ENCODE data around the gene PFKFB1.
"Not testable (repeated sequence)": the region's sequence is repeated elsewhere in the genome, so short reads cannot be mapped to it uniquely, and the experiment has no call there.

Gene PFKFB1

DNA sequence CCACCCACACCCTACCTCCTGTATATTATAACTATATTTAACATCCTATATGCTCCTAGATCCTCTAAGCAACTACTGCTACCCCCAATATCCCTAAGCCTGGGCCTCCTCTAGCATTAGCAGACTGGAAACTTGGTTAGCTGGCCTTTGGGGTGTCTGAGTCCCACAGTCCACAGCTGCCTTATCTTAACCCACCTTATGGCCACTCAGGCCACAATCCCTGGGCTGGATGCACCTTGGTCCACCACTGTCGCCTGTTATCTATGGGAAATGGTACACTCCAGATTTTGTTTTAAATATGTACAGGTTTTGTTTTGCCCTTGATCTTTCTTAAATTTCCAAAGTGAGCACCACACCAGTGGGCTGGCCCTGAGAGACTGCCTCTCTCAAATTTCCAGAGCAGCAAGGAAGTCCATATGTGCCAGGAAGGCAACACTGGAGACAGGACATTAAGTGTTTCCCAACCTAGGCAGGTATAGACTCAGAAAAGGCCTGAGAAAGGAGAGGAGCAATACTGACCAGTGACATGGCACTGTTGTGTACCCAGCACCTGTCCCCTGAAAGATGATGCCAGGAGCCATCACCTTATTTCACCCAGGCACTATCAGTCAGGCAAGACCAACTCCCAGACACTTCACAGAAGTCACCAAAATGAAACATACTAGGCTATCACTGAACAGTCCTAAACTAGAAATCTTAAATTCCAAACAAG, 921 bp downstream of the PFKFB1 start:
- DNase-seq = no peak

DNA sequence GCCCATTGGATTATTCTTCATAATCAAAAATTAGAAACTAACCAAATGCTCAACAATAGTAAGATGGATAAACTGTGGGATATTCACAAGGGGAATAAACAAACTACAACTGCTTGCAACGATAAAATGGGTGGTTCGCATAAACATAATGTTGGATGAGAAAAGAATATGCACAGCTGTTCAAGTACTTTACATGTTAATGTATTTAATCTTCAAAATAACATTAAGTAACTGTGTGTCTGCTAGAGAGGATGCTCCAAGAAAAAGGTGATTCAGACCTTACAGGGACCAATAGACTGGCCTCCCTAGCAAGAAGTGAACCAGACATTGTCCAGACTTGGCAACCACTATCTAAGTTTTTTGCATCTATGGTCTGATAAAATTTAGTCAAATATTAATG, 2.3 kb downstream of the PFKFB1 start:
- no peak for DNase-seq

DNA sequence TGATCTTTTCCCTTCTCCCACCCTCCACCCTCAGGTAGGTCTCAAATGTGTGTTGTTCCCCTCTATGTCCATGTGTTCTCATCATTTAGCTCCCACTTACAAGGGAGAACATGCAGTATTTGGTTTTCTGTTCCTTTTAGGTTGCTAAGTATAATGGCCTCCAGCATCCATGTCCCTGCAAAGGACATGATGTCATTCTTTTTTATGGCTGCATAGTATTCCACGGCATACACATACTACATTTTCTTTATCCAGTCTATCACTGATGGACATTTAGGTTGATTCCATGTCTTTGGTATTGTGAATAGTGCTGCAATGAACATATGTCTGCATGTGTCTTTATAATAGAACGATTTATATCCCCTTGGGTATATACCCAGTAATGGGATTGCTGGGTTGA, 10.7 kb downstream of the PFKFB1 start:
- DNase-seq = not testable (repeated sequence)

DNA sequence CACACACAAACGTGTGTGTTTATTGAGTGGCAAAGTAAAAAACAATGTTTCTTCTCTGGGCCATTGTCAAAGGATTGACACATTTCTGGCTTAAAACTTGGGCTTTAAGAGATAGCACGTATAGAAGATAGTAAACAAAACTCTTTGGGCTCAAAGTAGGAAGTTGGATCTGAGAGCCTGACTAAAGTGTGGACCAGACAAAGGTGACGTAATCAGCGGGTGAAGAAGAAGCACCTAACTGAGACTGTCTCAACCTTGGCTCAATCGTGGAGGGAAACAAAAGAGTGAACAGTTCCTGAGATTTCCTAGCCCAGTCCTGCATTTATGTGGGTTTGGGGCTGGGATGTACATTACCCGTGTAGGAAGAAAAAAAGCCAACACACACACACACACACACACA, 13.7 kb downstream of the PFKFB1 start:
- no peak for DNase-seq

DNA sequence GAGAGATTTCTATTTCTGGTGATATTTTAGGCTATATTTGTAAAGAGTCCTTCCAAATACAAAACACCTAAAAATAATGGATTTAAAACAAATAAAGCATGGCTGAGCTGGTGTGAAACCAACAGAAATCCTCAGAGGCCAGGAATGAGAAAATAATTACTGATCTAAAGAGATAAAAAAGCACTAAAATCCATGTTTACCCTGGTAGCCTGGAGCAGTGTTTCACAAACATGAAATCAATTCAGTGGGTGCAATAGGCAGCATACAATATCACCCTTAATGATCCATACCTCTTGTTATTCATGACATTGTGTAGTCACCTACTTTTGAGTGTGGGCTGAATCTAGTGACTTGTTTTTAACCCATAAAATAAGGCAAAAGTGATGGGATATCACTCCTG, 14.6 kb downstream of the PFKFB1 start:
- DNase-seq = no peak

DNA sequence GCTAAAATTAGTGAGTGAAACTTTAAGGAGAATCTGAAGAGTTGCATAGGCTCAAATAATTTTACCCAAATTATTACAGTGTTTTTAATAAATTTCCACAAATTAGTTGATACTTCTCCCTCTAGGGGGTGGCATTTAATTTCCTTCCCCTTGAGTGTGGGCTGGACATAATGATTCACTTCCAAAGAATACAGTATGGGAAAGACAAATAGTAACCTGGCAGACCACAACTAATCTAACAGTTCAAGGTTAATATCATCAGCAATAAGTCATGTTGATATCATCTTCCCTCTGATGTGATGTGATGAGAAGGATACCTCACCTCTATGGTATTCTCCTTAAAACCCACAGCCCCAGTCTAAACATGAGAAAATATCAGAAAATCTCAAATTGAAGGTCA, 15.5 kb downstream of the PFKFB1 start:
- DNase-seq = no peak

DNA sequence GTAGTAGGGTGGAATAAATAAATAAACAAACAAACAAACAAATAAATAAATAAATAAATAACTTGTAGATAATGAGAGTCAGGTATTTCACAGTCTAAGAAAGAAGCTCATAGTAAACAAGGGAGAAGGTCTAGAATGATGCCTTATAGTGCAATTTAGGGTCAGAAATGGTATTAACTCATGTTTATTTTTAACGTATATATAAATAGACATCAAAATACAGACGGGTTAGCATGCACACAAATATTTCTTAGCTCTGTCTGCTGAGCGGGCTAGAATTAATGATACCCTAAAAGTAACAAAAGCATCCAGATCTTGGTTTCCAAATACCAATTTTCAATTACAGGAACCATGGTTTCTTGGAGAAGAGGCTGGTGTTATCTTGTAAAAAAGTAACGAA, 16.6 kb downstream of the PFKFB1 start:
- DNase-seq = no peak

DNA sequence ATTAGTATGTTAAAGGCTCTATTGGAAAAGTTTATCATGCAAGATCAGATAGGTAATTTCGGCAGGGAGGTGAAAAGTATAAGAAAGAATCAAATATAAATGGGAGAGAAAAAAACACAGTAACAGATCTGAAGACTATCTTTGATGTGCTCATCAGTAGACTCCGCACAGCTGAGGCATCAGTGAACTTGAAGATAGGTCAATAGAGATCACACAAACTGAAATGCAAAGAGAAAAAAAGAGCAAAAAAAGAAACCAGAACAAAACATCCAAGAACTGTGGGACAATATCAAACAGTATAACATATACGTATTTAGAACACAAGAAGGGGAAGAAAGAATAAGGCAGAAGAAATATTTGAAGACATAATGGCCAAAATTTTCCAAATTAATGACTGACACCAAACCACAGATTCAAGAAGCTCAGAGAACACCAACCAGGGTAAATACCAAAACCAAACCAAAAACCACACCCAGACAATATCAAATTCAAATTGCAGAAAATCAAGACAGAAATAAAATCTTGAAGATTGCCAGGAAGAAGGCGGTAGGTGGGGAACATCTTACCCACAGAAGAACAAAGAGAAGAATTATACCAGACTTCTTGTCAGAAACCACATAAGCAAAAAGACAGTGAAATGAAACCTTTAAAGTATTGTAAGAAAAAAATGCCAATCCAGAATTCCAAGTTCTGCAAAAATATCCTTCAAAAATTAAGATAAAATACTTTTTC, 29.1 kb downstream of the PFKFB1 start:
- no peak for DNase-seq

DNA sequence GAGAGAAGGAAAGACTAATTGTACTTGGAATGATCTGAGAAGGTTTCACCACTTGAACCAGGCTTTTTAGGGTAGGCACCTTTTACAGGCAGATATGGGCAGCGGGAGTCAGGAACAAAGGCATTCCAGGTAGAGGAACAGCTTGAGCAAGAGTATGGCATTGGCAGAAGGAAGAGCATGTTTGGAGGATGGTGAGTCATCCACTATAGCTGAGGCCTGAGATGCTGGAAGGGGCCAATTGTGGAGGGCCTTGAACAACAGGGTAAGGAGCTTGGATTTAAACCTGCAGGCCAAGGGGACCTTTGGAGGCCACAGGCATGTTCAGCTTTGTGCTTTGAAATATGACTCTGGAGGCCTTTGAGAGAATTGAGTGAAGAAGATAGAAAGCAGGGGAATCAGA, 32.2 kb downstream of the PFKFB1 start:
- DNase-seq = no peak

DNA sequence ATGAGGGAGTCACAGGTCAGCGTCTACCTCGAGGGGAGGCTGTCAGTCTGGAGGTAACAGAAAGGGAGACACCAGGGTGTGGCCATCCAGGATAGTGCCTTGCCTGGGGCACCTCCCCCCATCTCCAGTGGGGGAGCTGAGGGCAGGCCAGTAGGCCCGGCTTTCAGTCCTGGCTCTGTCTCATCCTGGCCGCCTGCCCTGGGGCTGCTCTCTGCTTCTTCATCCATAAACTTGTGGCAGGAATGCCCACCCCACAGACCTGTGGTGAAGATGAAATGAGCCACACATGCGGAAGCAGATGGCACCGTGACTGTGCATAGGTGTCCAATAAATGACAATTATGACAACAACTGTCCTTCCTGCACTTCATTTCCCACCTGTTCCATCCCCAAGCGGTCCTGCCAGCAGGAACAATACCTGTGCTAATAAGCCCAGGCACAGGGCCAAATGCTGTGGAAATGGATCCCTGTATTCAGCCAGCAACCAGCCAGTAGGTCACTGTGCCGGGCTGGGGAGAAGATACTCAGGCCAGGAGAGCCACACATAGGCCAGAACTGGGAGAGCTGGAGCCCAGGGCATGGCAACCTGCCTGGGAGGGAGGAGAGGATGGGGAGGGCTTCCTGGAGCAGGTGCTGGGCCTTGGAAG, 43.1 kb downstream of the PFKFB1 start:
- no peak for DNase-seq

DNA sequence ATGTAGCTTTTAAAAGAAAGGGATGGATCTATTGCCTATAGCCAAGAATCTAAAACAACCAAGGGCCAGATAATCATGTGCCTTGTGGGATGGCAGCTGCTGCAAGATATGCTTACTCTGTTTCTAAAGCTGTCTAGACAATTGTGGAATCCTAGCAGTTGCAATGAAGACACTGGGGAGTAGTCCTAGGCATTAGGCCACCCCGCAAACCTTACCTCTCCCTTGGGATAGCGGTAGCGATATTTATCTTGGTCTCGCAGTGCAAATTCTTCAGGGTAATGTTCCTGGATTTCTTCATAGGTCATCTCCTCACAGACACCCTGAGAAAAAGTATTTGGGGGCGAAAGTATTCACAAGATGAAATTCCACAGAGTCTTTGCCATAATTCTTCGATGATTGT, 48.8 kb downstream of the PFKFB1 start:
- no peak for DNase-seq

DNA sequence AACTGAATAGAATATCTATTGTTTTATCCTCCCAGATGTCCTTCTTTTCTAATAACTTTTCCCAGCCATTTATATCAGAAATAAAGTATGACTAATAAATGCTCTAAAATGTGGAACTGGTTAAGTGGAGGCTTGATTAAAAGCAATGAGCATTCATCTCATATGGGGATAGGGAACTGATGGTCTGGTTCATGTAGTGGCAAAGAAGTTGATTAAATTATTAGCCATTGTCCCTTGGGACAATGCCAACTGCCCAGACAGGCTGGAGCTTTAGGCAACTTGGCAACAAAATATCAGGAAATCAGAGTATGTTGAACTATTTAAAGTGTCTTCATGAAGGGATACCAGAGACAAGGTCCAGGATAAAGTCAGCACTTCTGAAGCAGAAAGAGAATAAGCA, 49.2 kb downstream of the PFKFB1 start:
- no peak for DNase-seq

DNA sequence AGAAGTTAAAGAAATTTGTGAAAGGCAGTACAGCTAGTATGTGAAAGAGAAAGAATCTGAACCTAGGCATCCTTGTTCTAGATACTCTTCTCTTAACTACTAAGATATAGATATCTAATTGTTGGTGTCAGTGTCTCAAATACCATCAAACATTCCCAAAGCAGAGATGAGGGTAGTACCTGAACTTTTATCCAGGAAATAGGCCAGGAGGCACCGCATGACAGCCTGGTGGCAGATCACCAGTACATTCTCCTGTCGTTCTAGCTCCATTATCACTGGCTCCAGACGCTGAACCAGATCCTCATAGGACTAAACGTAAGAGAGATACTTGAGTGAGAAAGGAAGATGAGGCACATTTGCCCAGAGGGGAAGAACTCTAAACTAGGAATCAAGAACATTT, 56.6 kb downstream of the PFKFB1 start:
- DNase-seq = no peak

DNA sequence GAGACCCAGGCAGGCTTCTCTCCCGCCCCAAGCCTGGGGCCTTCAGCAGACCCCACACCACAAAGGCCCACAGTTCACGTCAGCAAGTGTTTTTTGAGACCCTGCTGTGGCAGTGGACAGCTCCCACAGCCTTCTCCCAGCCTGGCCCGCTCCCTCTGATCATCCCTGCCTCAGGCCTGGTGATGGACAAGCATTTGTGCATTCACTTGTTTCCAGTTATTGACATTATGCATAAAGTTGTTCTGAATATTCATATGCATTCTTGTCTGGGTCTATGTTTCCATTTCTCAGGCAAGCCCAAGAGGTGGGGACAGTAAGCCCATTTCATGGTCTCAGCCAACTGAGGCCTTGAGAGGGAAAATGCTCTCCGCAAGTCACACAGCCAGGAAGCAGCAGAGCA, 58.7 kb downstream of the PFKFB1 start:
- no peak for DNase-seq

DNA sequence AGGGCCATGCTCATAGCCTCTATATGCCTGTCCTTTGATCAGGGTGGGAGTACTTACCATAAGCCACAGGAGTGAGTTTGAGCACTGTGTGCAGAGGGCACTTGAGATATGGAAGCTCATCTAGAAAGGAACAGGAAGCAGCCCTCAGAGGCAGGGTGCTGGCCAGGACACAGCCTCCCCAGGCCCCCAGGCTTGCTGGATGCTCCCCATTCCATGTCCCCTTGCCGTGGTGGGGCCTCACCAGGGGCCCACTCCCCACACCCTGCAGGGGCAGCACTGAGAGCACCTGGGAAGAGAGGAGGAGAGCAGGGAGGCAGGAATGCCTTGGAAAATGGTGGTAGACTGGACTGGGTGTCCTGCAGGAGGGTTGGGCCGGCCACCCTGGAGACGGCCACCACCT, 59.1 kb downstream of the PFKFB1 start:
- no peak for DNase-seq

DNA sequence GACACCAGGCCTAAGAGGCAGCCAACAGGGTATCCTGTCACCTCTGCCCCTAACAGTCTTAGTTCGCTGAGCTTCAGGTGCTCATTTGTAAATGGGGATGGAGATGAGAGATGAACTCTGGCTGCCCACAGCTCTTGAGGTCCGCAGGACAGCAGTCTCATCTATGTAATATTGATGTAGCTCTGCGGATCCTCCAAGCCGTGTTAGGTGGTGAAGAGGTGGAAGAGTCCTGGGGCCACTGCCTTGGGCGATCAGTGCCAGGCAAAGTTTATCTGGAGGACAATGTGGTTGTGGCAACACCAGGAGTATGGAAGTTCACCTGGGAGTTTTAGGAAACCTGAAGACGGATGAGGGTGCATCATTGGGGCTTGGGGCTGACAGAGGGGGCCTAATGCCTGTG, 59.9 kb downstream of the PFKFB1 start:
- DNase-seq = no peak

DNA sequence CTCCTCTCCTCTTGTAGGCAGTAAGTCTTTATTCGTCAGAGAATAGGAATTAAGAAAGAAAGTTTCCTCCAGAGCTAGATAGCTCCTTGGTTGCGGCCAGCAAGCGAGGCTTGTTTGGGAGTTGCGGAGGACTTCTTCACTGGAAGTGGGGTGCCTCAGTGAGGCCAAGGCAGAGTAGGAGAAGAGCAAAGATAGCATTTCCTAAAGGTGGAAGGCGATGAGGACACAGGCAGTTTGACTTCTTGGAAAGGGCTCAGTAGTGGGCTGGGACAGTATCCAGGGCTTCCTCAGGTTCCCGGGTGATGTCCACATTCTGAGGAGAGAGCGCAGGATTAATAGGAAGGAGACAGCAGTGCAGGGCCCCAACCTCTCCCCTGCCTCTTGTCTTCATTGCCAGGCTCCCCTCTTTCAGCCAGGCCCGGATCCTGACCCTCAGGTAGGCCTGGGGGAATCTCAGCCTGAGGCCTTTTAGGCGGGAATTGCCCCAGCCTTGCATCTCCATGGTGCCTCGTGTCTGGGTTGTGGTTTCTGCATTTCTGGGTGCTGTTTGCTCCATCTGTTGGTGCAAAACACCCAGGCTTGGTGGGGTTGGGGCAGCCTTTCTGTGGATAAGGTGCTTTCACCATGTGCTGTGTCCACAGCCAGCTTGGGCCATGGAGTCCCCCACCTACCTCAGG, 60.7 kb downstream of the PFKFB1 start:
- DNase-seq = no peak

DNA sequence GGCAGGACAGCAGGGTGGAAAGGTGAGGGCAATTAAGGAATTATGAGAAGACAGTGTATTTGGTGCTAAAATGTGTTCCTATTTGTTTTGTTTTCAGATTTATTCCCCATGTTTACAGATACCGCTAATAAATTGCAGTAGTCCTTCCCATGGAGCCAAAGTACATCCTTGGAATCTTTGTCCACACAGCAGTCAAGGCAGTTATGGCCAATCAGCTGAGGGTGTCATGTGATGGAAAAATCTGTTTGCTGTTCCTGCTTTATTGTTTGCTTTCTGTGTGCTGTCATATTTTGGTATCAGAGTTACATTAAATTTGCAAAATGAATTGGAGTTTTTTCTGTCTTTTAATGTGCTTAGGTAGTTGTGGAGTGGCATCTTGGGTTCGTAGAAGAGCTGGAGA, 62.9 kb downstream of the PFKFB1 start:
- DNase-seq = no peak

DNA sequence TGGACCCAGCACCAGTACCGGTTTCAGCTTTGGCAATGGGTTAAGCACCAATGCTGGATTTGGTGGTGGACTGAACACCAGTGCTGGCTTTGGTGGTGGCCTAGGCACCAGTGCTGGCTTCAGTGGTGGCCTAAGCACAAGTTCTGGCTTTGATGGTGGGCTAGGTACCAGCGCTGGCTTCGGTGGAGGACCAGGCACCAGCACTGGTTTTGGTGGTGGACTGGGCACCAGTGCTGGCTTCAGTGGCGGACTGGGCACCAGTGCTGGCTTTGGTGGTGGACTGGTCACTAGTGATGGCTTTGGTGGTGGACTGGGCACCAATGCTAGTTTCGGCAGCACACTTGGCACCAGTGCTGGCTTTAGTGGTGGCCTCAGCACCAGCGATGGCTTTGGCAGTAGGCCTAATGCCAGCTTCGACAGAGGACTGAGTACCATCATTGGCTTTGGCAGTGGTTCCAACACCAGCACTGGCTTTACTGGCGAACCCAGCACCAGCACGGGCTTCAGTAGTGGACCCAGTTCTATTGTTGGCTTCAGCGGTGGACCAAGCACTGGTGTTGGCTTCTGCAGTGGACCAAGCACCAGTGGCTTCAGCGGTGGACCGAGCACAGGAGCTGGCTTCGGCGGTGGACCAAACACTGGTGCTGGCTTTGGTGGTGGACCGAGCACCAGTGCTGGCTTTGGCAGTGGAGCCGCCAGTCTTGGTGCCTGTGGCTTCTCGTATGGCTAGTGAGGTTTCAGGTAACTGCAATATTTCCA, 63.5 kb downstream of the PFKFB1 start:
- no peak for DNase-seq

DNA sequence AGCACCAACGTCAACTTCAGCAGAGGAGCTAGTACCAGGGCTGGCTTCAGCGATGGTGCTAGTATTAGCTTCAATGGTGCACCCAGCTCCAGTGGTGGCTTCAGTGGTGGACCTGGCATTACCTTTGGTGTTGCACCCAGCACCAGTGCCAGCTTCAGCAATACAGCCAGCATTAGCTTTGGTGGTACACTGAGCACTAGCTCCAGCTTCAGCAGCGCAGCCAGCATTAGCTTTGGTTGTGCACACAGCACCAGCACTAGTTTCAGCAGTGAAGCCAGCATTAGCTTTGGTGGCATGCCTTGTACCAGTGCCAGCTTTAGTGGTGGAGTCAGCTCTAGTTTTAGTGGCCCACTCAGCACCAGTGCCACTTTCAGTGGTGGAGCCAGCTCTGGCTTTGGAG, 65.1 kb downstream of the PFKFB1 start:
- DNase-seq = no peak

DNA sequence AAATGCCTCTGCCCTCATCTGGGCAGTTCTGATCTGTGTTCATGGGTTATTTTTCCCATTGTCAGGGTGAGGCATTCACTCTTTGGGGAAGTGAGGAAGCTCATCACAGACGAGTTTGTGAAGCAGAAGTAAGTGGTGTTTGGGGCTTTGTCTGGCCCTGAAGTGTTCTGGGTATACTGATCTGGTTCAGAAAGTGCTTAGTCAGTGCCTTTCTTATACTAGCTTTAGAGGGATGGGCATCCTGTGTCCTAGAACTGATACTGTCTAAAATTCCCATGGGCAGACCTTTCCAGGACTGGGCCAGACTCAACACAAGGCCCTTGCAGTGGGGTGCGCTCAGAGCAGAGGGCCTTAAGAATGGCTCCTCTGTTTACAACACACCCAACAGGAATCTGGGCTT, 67.0 kb downstream of the PFKFB1 start:
- no peak for DNase-seq

DNA sequence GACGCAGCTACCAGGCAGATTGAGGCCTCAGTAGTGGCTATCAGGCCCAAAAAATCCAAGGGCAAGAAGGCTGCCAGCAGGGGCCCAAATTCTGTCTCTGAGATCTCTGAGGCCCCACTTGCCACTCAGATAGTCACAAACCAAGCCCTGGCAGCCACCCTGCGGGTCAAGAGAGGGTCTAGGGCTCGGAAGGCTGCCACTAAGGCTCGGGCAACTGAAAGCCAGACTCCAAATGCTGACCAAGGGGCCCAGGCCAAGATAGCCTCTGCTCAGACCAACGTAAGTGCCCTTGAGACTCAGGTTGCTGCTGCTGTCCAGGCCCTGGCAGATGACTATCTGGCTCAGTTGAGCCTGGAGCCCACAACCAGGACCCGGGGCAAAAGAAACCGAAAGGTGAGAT, 70.6 kb downstream of the PFKFB1 start:
- no peak for DNase-seq

DNA sequence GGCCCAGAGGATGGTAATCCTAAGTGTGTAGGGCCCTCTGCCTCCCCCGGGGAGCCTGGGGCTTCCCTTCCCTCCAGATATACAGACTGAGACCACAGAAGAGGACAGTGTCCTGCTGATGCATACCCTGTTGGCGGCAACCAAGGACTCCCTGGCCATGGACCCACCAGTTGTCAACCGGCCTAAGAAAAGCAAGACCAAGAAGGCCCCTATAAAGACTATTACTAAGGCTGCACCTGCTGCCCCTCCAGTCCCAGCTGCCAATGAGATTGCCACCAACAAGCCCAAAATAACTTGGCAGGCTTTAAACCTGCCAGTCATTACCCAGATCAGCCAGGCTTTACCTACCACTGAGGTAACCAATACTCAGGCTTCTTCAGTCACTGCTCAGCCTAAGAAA, 71.4 kb downstream of the PFKFB1 start:
- DNase-seq = no peak

Measured in left hindlimb (tissue), 1 donor.